WTC11 (cell line): ENCODE data around the gene AP3B2. TPM values are rescaled to one million over a fixed set of nuclear protein-coding genes. Genes with fewer than 3 reads are reported as not detected.
A peak's percentile ranks its signal among the peaks of the same experiment; 100 is the strongest.

Experiments
- CREM ChIP-seq: sonication (generic); formaldehyde crosslinking; IDR thresholded peaks from 2 replicates; pipeline ENCODE4 v1.8.1; 2022; ENCODE audit warnings: mild to moderate bottlenecking, missing genetic modification reagents, moderate library complexity
- ELF4 ChIP-seq: sonication (generic); formaldehyde crosslinking; IDR thresholded peaks from 2 replicates; pipeline ENCODE4 v1.8.1; 2022; ENCODE audit warnings: low read depth, mild to moderate bottlenecking, moderate library complexity, missing genetic modification reagents
- HMGA2 ChIP-seq: fragments of 250-450 bp; sonication (Bioruptor Pico); IDR thresholded peaks from 2 replicates; pipeline ENCODE4 v1.4.0; 2021; ENCODE audit warnings: mild to moderate bottlenecking, moderate library complexity
- KAT7 ChIP-seq: sonication (generic); formaldehyde crosslinking; IDR thresholded peaks from 2 replicates; pipeline ENCODE4 v1.8.1; 2023; ENCODE audit warnings: missing genetic modification reagents, mild to moderate bottlenecking, borderline replicate concordance
- SMAD3 ChIP-seq: sonication (generic); formaldehyde crosslinking; IDR thresholded peaks from 2 replicates; pipeline ENCODE4 v1.8.0; 2022; ENCODE audit warnings: missing genetic modification reagents, mild to moderate bottlenecking, borderline replicate concordance
- SMAD4 ChIP-seq: sonication (generic); formaldehyde crosslinking; IDR thresholded peaks from 2 replicates; pipeline ENCODE4 v1.8.0; 2022; ENCODE audit warnings: mild to moderate bottlenecking, missing genetic modification reagents
- ZNF263 ChIP-seq: sonication (generic); formaldehyde crosslinking; IDR thresholded peaks from 2 replicates; pipeline ENCODE4 v1.8.1; 2022; ENCODE audit warnings: low read depth, mild to moderate bottlenecking, moderate library complexity, missing genetic modification reagents
- ZNF396 ChIP-seq: fragments of 250-450 bp; sonication (Bioruptor Pico); IDR thresholded peaks from 2 replicates; pipeline ENCODE4 v1.8.0; 2021; ENCODE audit warnings: mild to moderate bottlenecking, moderate library complexity, borderline replicate concordance
- total RNA-seq: library from RNA; stranded (reverse); gene quantifications from 3 replicates; pipeline ENCODE4 v1.2.3, GENCODE V29; 2021
- TF ChIP-seq, protein P1 (sequence below): fragments of 200-600 bp; IDR thresholded peaks from 2 replicates; pipeline ENCODE4 v1.8.0; 2022; ENCODE audit warnings: antibody characterized with exemption
- TF ChIP-seq, protein P2 (sequence below): sonication (generic); formaldehyde crosslinking; IDR thresholded peaks from 2 replicates; pipeline ENCODE4 v1.8.1; 2023; ENCODE audit warnings: mild to moderate bottlenecking, missing genetic modification reagents
- TF ChIP-seq, protein P3 (sequence below): sonication (generic); formaldehyde crosslinking; conservative IDR thresholded peaks from 2 replicates; pipeline ENCODE4 v1.8.1; 2022; ENCODE audit warnings: mild to moderate bottlenecking, missing genetic modification reagents
- TF ChIP-seq, protein P4 (sequence below): sonication (generic); formaldehyde crosslinking; IDR thresholded peaks from 2 replicates; pipeline ENCODE4 v1.8.1; 2022; ENCODE audit warnings: low read depth, mild to moderate bottlenecking, moderate library complexity, missing genetic modification reagents, borderline replicate concordance
- TF ChIP-seq, protein P5 (sequence below): sonication (generic); formaldehyde crosslinking; IDR thresholded peaks from 2 replicates; pipeline ENCODE4 v1.8.0; 2022; ENCODE audit warnings: mild to moderate bottlenecking, missing genetic modification reagents
- TF ChIP-seq, protein P6 (sequence below): fragments of 250-450 bp; sonication (Bioruptor Pico); IDR thresholded peaks from 2 replicates; pipeline ENCODE4 v2.1.2; 2022; ENCODE audit warnings: mild to moderate bottlenecking, moderate library complexity
- TF ChIP-seq, protein P7 (sequence below): fragments of 250-450 bp; sonication (Bioruptor Pico); IDR thresholded peaks from 2 replicates; pipeline ENCODE4 v1.9.0; 2021; ENCODE audit warnings: mild to moderate bottlenecking, borderline replicate concordance
- TF ChIP-seq, protein P8 (sequence below): sonication (generic); formaldehyde crosslinking; IDR thresholded peaks from 2 replicates; pipeline ENCODE4 v1.8.1; 2023; ENCODE audit warnings: mild to moderate bottlenecking, missing genetic modification reagents, moderate library complexity
- TF ChIP-seq, protein P9 (sequence below): sonication (generic); formaldehyde crosslinking; IDR thresholded peaks from 2 replicates; pipeline ENCODE4 v1.8.1; 2022; ENCODE audit warnings: low read depth, missing genetic modification reagents, borderline replicate concordance
- TF ChIP-seq, protein P10 (sequence below): sonication (generic); formaldehyde crosslinking; IDR thresholded peaks from 2 replicates; pipeline ENCODE4 v1.8.0; 2023; ENCODE audit warnings: missing genetic modification reagents

AP3B2 gene
- total RNA-seq, 1 experiment from 2014 or later = 17.7 TPM

DNA sequence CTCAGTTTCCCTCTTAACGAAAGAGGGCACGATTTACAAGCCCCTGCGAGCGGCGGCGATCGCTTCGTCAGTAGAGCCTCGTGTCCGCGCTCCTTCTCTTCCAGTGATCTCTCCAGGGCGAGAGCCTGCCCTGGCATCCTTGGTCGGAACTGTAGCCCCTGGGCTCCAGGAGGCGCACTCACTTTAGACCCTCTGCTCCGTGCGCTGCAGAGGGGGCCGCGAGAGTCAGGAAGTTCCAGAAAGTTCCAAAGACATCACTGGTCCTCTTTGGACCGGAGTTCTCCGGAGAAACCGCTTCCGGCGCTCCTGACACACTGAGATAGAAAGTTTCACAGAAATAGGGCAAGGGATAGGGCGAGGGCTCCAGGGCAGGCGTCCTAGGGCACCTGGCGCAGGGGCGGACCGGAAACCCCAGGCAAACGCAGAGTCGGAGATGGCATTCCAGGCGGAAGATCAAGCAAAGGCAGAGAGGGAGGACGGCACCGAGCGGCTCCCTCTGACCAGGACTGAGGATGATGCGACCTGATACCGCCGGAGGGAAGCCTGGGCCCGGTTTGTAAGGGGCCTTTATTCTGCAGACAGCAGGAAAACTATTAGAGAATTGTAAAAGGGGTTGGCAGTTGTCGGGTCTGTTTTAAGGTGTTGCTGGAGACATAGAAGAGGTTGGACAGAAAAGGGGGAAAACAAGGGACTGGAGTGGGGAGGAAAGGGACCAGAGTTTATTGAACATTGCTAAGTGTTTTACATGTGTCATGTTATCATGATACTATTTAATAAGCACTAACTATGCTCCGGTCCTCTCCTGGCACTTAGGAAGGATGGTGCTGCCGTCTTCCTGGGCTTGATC lies 61.2 kb downstream of the AP3B2 start (continued):
- TF ChIP-seq, protein P1, sequence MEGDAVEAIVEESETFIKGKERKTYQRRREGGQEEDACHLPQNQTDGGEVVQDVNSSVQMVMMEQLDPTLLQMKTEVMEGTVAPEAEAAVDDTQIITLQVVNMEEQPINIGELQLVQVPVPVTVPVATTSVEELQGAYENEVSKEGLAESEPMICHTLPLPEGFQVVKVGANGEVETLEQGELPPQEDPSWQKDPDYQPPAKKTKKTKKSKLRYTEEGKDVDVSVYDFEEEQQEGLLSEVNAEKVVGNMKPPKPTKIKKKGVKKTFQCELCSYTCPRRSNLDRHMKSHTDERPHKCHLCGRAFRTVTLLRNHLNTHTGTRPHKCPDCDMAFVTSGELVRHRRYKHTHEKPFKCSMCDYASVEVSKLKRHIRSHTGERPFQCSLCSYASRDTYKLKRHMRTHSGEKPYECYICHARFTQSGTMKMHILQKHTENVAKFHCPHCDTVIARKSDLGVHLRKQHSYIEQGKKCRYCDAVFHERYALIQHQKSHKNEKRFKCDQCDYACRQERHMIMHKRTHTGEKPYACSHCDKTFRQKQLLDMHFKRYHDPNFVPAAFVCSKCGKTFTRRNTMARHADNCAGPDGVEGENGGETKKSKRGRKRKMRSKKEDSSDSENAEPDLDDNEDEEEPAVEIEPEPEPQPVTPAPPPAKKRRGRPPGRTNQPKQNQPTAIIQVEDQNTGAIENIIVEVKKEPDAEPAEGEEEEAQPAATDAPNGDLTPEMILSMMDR = no peak
- TF ChIP-seq, protein P2, sequence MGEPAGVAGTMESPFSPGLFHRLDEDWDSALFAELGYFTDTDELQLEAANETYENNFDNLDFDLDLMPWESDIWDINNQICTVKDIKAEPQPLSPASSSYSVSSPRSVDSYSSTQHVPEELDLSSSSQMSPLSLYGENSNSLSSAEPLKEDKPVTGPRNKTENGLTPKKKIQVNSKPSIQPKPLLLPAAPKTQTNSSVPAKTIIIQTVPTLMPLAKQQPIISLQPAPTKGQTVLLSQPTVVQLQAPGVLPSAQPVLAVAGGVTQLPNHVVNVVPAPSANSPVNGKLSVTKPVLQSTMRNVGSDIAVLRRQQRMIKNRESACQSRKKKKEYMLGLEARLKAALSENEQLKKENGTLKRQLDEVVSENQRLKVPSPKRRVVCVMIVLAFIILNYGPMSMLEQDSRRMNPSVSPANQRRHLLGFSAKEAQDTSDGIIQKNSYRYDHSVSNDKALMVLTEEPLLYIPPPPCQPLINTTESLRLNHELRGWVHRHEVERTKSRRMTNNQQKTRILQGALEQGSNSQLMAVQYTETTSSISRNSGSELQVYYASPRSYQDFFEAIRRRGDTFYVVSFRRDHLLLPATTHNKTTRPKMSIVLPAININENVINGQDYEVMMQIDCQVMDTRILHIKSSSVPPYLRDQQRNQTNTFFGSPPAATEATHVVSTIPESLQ (CRISPR knock-in tag) = no peak
- TF ChIP-seq, protein P3, sequence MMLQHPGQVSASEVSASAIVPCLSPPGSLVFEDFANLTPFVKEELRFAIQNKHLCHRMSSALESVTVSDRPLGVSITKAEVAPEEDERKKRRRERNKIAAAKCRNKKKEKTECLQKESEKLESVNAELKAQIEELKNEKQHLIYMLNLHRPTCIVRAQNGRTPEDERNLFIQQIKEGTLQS (CRISPR knock-in tag) = no peak
- TF ChIP-seq, protein P4, sequence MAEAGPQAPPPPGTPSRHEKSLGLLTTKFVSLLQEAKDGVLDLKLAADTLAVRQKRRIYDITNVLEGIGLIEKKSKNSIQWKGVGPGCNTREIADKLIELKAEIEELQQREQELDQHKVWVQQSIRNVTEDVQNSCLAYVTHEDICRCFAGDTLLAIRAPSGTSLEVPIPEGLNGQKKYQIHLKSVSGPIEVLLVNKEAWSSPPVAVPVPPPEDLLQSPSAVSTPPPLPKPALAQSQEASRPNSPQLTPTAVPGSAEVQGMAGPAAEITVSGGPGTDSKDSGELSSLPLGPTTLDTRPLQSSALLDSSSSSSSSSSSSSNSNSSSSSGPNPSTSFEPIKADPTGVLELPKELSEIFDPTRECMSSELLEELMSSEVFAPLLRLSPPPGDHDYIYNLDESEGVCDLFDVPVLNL (CRISPR knock-in tag) = no peak
- TF ChIP-seq, protein P5, sequence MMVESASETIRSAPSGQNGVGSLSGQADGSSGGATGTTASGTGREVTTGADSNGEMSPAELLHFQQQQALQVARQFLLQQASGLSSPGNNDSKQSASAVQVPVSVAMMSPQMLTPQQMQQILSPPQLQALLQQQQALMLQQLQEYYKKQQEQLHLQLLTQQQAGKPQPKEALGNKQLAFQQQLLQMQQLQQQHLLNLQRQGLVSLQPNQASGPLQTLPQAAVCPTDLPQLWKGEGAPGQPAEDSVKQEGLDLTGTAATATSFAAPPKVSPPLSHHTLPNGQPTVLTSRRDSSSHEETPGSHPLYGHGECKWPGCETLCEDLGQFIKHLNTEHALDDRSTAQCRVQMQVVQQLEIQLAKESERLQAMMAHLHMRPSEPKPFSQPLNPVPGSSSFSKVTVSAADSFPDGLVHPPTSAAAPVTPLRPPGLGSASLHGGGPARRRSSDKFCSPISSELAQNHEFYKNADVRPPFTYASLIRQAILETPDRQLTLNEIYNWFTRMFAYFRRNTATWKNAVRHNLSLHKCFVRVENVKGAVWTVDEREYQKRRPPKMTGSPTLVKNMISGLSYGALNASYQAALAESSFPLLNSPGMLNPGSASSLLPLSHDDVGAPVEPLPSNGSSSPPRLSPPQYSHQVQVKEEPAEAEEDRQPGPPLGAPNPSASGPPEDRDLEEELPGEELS (CRISPR knock-in tag) = peak; percentile 82; the same call in 1 of the 2 replicates
- TF ChIP-seq ZNF396 (CRISPR knock-in tag) (no peak), ELF4 (CRISPR knock-in tag) (peak; percentile 61; the same call in 1 of the 2 replicates), ZNF263 (no peak), HMGA2 (CRISPR knock-in tag) (no peak), SMAD4 (CRISPR knock-in tag) (no peak), CREM (CRISPR knock-in tag) (no peak), SMAD3 (CRISPR knock-in tag) (0 out of 2 replicates have a peak, but pooled peaks have one; percentile 34), KAT7 (CRISPR knock-in tag) (no peak)
- TF ChIP-seq, protein P6, sequence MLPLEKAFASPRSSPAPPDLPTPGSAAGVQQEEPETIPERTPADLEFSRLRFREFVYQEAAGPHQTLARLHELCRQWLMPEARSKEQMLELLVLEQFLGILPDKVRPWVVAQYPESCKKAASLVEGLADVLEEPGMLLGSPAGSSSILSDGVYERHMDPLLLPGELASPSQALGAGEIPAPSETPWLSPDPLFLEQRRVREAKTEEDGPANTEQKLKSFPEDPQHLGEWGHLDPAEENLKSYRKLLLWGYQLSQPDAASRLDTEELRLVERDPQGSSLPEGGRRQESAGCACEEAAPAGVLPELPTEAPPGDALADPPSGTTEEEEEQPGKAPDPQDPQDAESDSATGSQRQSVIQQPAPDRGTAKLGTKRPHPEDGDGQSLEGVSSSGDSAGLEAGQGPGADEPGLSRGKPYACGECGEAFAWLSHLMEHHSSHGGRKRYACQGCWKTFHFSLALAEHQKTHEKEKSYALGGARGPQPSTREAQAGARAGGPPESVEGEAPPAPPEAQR (CRISPR knock-in tag) = no peak
- TF ChIP-seq, protein P7, sequence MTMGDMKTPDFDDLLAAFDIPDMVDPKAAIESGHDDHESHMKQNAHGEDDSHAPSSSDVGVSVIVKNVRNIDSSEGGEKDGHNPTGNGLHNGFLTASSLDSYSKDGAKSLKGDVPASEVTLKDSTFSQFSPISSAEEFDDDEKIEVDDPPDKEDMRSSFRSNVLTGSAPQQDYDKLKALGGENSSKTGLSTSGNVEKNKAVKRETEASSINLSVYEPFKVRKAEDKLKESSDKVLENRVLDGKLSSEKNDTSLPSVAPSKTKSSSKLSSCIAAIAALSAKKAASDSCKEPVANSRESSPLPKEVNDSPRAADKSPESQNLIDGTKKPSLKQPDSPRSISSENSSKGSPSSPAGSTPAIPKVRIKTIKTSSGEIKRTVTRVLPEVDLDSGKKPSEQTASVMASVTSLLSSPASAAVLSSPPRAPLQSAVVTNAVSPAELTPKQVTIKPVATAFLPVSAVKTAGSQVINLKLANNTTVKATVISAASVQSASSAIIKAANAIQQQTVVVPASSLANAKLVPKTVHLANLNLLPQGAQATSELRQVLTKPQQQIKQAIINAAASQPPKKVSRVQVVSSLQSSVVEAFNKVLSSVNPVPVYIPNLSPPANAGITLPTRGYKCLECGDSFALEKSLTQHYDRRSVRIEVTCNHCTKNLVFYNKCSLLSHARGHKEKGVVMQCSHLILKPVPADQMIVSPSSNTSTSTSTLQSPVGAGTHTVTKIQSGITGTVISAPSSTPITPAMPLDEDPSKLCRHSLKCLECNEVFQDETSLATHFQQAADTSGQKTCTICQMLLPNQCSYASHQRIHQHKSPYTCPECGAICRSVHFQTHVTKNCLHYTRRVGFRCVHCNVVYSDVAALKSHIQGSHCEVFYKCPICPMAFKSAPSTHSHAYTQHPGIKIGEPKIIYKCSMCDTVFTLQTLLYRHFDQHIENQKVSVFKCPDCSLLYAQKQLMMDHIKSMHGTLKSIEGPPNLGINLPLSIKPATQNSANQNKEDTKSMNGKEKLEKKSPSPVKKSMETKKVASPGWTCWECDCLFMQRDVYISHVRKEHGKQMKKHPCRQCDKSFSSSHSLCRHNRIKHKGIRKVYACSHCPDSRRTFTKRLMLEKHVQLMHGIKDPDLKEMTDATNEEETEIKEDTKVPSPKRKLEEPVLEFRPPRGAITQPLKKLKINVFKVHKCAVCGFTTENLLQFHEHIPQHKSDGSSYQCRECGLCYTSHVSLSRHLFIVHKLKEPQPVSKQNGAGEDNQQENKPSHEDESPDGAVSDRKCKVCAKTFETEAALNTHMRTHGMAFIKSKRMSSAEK (CRISPR knock-in tag) = no peak
- TF ChIP-seq, protein P8, sequence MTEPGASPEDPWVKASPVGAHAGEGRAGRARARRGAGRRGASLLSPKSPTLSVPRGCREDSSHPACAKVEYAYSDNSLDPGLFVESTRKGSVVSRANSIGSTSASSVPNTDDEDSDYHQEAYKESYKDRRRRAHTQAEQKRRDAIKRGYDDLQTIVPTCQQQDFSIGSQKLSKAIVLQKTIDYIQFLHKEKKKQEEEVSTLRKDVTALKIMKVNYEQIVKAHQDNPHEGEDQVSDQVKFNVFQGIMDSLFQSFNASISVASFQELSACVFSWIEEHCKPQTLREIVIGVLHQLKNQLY (CRISPR knock-in tag) = no peak
- TF ChIP-seq, protein P9, sequence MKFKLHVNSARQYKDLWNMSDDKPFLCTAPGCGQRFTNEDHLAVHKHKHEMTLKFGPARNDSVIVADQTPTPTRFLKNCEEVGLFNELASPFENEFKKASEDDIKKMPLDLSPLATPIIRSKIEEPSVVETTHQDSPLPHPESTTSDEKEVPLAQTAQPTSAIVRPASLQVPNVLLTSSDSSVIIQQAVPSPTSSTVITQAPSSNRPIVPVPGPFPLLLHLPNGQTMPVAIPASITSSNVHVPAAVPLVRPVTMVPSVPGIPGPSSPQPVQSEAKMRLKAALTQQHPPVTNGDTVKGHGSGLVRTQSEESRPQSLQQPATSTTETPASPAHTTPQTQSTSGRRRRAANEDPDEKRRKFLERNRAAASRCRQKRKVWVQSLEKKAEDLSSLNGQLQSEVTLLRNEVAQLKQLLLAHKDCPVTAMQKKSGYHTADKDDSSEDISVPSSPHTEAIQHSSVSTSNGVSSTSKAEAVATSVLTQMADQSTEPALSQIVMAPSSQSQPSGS (CRISPR knock-in tag) = no peak
- TF ChIP-seq, protein P10, sequence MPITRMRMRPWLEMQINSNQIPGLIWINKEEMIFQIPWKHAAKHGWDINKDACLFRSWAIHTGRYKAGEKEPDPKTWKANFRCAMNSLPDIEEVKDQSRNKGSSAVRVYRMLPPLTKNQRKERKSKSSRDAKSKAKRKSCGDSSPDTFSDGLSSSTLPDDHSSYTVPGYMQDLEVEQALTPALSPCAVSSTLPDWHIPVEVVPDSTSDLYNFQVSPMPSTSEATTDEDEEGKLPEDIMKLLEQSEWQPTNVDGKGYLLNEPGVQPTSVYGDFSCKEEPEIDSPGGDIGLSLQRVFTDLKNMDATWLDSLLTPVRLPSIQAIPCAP (CRISPR knock-in tag) = peak; percentile 42; the same call in 1 of the 2 replicates
